HEK293 (cell line): ENCODE results near the gene C1QTNF2.
A peak's percentile ranks its signal among the peaks of the same experiment; 100 is the strongest.

Experiments used
- CTCF ChIA-PET: fragments of 350-600 bp; formaldehyde crosslinking; extraction: SDS; loops from one replicate; lab custom pipeline; 2021; ENCODE audit warnings: antibody characterized with exemption; lab: Yijun Ruan, JAX
- POLR2A ChIA-PET: fragments of 300-600 bp; formaldehyde crosslinking; extraction: SDS; loops from one replicate; lab custom pipeline; 2020; ENCODE audit warnings: antibody characterized with exemption, inconsistent platforms; lab: Yijun Ruan, JAX
- H3K27ac ChIP-seq: fragments of 200-500 bp; sonication (Bioruptor generic); 2 replicates; pipeline ENCODE4 v1.5.1; 2014; ENCODE audit warnings: low read depth, low read length, control low read depth, inconsistent platforms; ENCODE audit errors: extremely low read depth
- H3K36me3 ChIP-seq, 2 experiments: fragments of 200-500 bp in 1 of 2; sonication (Bioruptor generic) in 1 of 2; 1 replicate in 1 of 2; 2 replicates in 1 of 2; pipeline ENCODE4 v1.5.1; 2014 to 2017; ENCODE audit warnings: inconsistent platforms in 2 of 2, low read length in 2 of 2; ENCODE audit not compliant: control insufficient read depth in 2 of 2, insufficient read depth in 1 of 2
- H3K4me1 ChIP-seq: fragments of 200-500 bp; sonication (Bioruptor generic); 2 replicates; pipeline ENCODE4 v1.5.1; 2014; ENCODE audit warnings: mild to moderate bottlenecking, low read length, inconsistent platforms; ENCODE audit not compliant: control insufficient read depth, insufficient read depth
- H3K4me3 ChIP-seq: 2 replicates; pipeline ENCODE4 v1.5.1; 2011; ENCODE audit warnings: low read depth, mild to moderate bottlenecking, control low read depth, low read length, moderate library complexity
- H3K9me3 ChIP-seq: fragments of 200-500 bp; sonication (Bioruptor generic); 2 replicates; pipeline ENCODE4 v1.5.1; 2014; ENCODE audit warnings: low read depth, low read length, inconsistent platforms; ENCODE audit not compliant: control insufficient read depth, insufficient read depth
- GLIS1 ChIP-seq: fragments of 450-650 bp; formaldehyde crosslinking; IDR thresholded peaks from 2 replicates; pipeline ENCODE4 v1.5.1; 2016; ENCODE audit warnings: missing biosample characterization, missing genetic modification characterization
- SCRT1 ChIP-seq: fragments of 450-650 bp; formaldehyde crosslinking; IDR thresholded peaks from 2 replicates; pipeline ENCODE4 v1.5.1; 2016; ENCODE audit warnings: missing biosample characterization, missing genetic modification characterization, borderline replicate concordance
- ZFP37 ChIP-seq: fragments of 450-650 bp; formaldehyde crosslinking; IDR thresholded peaks from 2 replicates; pipeline ENCODE4 v1.5.1; 2016; ENCODE audit warnings: missing biosample characterization, missing genetic modification characterization
- ZNF311 ChIP-seq: fragments of 450-650 bp; formaldehyde crosslinking; IDR thresholded peaks from 2 replicates; pipeline ENCODE4 v1.5.1; 2017; ENCODE audit warnings: missing biosample characterization, missing genetic modification characterization, borderline replicate concordance
- ZNF341 ChIP-seq: fragments of 450-650 bp; formaldehyde crosslinking; IDR thresholded peaks from 2 replicates; pipeline ENCODE4; 2016; ENCODE audit warnings: low read depth, missing biosample characterization, missing genetic modification characterization
- ZNF610 ChIP-seq: fragments of 450-650 bp; formaldehyde crosslinking; IDR thresholded peaks from 2 replicates; pipeline ENCODE4 v1.5.1; 2016; ENCODE audit warnings: missing biosample characterization, missing genetic modification characterization, borderline replicate concordance
- ZNF654 ChIP-seq: fragments of 450-650 bp; formaldehyde crosslinking; IDR thresholded peaks from 2 replicates; pipeline ENCODE4 v1.5.1; 2016; ENCODE audit warnings: low read depth, missing biosample characterization, missing genetic modification characterization
- ZNF792 ChIP-seq: fragments of 450-650 bp; formaldehyde crosslinking; IDR thresholded peaks from 2 replicates; pipeline ENCODE4 v1.5.1; 2016; ENCODE audit warnings: missing biosample characterization, missing genetic modification characterization
- TF ChIP-seq, protein P1 (sequence below): fragments of 450-650 bp; formaldehyde crosslinking; IDR thresholded peaks from 2 replicates; pipeline ENCODE4 v1.5.1; 2016; ENCODE audit warnings: missing biosample characterization, missing genetic modification characterization
- TF ChIP-seq, protein P2 (sequence below): fragments of 450-650 bp; formaldehyde crosslinking; conservative IDR thresholded peaks from 2 replicates; pipeline ENCODE4 v1.5.1; 2016; ENCODE audit warnings: low read depth, missing biosample characterization, missing genetic modification characterization

C1QTNF2 gene

GRCh38 chr5:160349249-160349934 lies 21.0 kb downstream of the C1QTNF2 start (continued):
- TF ChIP-seq, protein P1, sequence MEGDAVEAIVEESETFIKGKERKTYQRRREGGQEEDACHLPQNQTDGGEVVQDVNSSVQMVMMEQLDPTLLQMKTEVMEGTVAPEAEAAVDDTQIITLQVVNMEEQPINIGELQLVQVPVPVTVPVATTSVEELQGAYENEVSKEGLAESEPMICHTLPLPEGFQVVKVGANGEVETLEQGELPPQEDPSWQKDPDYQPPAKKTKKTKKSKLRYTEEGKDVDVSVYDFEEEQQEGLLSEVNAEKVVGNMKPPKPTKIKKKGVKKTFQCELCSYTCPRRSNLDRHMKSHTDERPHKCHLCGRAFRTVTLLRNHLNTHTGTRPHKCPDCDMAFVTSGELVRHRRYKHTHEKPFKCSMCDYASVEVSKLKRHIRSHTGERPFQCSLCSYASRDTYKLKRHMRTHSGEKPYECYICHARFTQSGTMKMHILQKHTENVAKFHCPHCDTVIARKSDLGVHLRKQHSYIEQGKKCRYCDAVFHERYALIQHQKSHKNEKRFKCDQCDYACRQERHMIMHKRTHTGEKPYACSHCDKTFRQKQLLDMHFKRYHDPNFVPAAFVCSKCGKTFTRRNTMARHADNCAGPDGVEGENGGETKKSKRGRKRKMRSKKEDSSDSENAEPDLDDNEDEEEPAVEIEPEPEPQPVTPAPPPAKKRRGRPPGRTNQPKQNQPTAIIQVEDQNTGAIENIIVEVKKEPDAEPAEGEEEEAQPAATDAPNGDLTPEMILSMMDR (tag by site-specific recombination), result no peak

DNA sequence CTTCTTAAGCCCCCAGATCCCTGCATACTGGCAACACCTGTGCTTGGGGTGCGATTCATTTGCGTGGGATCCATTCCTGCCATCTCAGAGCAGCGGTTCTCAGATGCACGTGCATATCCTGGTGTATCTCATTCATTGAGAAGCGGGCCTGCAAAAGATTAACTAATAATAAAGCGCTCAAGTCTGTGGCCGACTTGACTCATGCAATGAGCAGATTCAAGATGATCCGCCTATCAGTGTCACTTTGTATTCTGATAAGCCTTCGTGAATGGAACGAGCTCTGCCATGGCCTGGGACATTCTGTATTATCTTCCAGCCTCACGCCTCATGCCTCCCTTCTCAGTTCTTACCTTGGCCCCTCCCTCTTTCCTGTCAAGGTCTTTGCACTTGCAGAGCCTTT lies 22.3 kb downstream of the C1QTNF2 start:
- Histone ChIP-seq H3K27ac (no peak overlapping the region), H3K9me3 (no peaks in the 10 kb centered on the region), H3K4me1 (no peaks in the 10 kb centered on the region), H3K36me3 (no peaks in the 10 kb centered on the region), H3K4me3 (no peak overlapping the region)
- TF ChIP-seq ZFP37 (tag by site-specific recombination) (no peak), GLIS1 (tag by site-specific recombination) (no peak)
- TF ChIP-seq, protein P2, sequence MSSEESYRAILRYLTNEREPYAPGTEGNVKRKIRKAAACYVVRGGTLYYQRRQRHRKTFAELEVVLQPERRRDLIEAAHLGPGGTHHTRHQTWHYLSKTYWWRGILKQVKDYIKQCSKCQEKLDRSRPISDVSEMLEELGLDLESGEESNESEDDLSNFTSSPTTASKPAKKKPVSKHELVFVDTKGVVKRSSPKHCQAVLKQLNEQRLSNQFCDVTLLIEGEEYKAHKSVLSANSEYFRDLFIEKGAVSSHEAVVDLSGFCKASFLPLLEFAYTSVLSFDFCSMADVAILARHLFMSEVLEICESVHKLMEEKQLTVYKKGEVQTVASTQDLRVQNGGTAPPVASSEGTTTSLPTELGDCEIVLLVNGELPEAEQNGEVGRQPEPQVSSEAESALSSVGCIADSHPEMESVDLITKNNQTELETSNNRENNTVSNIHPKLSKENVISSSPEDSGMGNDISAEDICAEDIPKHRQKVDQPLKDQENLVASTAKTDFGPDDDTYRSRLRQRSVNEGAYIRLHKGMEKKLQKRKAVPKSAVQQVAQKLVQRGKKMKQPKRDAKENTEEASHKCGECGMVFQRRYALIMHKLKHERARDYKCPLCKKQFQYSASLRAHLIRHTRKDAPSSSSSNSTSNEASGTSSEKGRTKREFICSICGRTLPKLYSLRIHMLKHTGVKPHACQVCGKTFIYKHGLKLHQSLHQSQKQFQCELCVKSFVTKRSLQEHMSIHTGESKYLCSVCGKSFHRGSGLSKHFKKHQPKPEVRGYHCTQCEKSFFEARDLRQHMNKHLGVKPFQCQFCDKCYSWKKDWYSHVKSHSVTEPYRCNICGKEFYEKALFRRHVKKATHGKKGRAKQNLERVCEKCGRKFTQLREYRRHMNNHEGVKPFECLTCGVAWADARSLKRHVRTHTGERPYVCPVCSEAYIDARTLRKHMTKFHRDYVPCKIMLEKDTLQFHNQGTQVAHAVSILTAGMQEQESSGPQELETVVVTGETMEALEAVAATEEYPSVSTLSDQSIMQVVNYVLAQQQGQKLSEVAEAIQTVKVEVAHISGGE (tag by site-specific recombination), result no peak
- CTCF ChIA-PET, result interaction anchor here (0.7 to 1.4 kb wide), 5 partner anchors 43 to 328 kb away, joined by 3 to 6 read pairs (median 4); no protein-coding TSS in a partner anchor
- POLR2A ChIA-PET, result no interaction called here

DNA sequence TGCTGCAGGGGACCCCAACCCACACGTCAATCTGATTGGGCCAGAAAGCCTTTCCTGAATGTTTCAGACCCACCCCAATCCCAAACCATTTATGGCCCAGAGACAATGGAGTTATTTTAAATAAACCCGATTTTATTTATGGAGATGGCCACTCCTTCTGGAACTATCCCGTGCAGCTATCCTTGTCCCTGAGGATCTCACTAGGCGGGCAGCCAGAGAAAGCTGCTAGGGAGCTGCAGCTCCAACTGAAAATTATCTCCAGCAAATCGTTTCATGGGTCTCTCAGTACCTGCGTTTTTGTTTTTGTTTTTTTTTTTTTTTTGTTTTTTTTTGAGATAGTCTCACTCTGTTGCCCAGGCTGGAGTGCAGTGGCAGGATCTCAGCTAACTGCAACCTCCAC lies 23.0 kb downstream of the C1QTNF2 start:
- Histone ChIP-seq H3K4me3 (no peak overlapping the region), H3K9me3 (no peaks in the 10 kb centered on the region), H3K27ac (no peak overlapping the region)
- TF ChIP-seq ZNF610 (tag by site-specific recombination), result no peak
- TF ChIP-seq ZNF654 (tag by site-specific recombination), result no peak
- TF ChIP-seq ZNF311 (tag by site-specific recombination), result no peak
- TF ChIP-seq, all 188 proteins: peak for 0
- CTCF ChIA-PET, result interaction anchor here (0.8 to 1.4 kb wide), 4 partner anchors 44 to 327 kb away, joined by 3 to 6 read pairs (median 4); no protein-coding TSS in a partner anchor
- POLR2A ChIA-PET, result interaction anchor here (0.7 kb wide), 1 partner anchor 53 kb away, joined by 3 read pairs; no protein-coding TSS in a partner anchor
- H3K4me1 ChIP-seq, result no peaks in the 10 kb centered on the region
- H3K36me3 ChIP-seq, result no peaks in the 10 kb centered on the region

GRCh38 chr5:160342413-160342941 lies 27.9 kb downstream of the C1QTNF2 start:
- H3K36me3 ChIP-seq, result no peaks in the 10 kb centered on the region
- H3K4me3 ChIP-seq, result no peak overlapping the region
- ChIA-PET POLR2A (interaction anchor here (0.6 kb wide), 1 partner anchor 47 kb away, joined by 3 read pairs; no protein-coding TSS in a partner anchor), CTCF (interaction anchor here (0.6 to 5.2 kb wide), 8 partner anchors 27 to 322 kb away, joined by 3 to 66 read pairs (median 6); partner anchors contain the start of gene C1QTNF2)
- no peaks in the 10 kb centered on the region for H3K4me1 ChIP-seq
- TF ChIP-seq SCRT1 (tag by site-specific recombination), result no peak
- no peak for TF ChIP-seq ZNF792 (tag by site-specific recombination)
- TF ChIP-seq ZNF341 (tag by site-specific recombination), result 0 out of 2 replicates have a peak, but pooled peaks have one; percentile 30
- peak; percentile 47; the same call in 1 of the 2 replicates for TF ChIP-seq GLIS1 (tag by site-specific recombination)
- H3K9me3 ChIP-seq, result no peaks in the 10 kb centered on the region
- H3K27ac ChIP-seq, result no peak overlapping the region
